GM12891 (cell line): ENCODE data around the gene YWHAB.

Experiments used
- POLR2A ChIP-seq: IDR thresholded peaks from 2 replicates; pipeline ENCODE4 v1.6.1; 2011; ENCODE audit warnings: low read depth, low read length, control low read depth
- POLR2AphosphoS5 ChIP-seq: IDR thresholded peaks from 2 replicates; pipeline ENCODE4 v1.6.1; 2011; ENCODE audit warnings: low read depth, low read length, control low read depth
- POU2F2 ChIP-seq: IDR thresholded peaks from 2 replicates; pipeline ENCODE4 v1.6.1; 2011; ENCODE audit warnings: low read depth, mild to moderate bottlenecking, control low read depth, low read length, moderate library complexity
- SPI1 ChIP-seq: IDR thresholded peaks from 2 replicates; pipeline ENCODE4 v1.6.1; 2011; ENCODE audit warnings: low read depth, low read length, control low read depth

DNA sequence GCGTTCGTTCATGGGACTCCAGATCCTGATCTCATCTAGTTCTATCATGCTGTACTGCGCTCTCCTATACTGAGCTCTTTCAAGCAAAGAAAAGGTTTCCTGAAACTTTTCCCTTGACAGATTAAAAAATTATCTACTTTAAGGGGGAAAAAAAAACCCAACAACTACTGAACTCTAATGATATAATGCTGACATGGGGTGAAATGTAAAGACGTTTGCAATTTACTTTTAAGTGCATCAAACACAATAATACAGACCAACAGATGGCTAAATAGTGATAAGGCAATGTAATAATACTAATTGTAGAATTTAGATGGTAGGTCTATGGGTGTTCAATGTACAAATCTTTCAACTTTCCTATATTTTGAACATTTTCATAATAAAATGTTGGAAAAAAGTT is 58.3 kb downstream of the YWHAB start:
- no peak for TF ChIP-seq SPI1
- TF ChIP-seq POLR2AphosphoS5 = no peak
- TF ChIP-seq POLR2A = no peak
- TF ChIP-seq POU2F2 = no peak
